HL-60 (cell line): ENCODE measurements around the gene MUC3A.

ENCODE experiments used
- POLR2AphosphoS5 ChIP-seq: IDR thresholded peaks from 2 replicates; pipeline ENCODE4 v1.6.1; 2012; ENCODE audit warnings: low read depth
- TF ChIP-seq, protein P1 (sequence below): IDR thresholded peaks from one replicate; pipeline ENCODE4 v1.5.1; 2011; ENCODE audit warnings: low read length, control low read depth, inconsistent platforms; ENCODE audit not compliant: insufficient read depth

DNA sequence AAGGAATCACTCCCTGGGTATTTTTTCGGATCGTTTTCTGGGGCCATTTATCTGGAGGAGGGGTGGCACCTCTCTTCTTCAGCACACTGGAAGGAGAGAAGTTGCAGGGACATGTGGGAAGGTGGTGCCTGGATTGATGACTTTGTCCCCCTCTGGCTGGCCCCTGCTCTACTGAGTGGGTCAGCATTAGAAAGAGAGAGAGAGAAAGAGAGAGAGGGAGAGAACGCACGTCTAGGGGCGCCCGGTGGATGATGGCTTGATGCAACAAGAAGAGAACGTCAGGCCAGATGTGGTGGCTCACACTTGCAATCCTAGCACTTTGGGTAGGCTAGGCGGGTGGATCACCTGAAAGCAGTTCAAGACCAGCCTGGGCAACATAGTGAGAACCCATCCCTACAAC lies 14.5 kb downstream of the MUC3A start:
- TF ChIP-seq, protein P1, sequence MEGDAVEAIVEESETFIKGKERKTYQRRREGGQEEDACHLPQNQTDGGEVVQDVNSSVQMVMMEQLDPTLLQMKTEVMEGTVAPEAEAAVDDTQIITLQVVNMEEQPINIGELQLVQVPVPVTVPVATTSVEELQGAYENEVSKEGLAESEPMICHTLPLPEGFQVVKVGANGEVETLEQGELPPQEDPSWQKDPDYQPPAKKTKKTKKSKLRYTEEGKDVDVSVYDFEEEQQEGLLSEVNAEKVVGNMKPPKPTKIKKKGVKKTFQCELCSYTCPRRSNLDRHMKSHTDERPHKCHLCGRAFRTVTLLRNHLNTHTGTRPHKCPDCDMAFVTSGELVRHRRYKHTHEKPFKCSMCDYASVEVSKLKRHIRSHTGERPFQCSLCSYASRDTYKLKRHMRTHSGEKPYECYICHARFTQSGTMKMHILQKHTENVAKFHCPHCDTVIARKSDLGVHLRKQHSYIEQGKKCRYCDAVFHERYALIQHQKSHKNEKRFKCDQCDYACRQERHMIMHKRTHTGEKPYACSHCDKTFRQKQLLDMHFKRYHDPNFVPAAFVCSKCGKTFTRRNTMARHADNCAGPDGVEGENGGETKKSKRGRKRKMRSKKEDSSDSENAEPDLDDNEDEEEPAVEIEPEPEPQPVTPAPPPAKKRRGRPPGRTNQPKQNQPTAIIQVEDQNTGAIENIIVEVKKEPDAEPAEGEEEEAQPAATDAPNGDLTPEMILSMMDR: no peak
- TF ChIP-seq POLR2AphosphoS5: no peak
